ENCODE results near the gene CDK18.
A peak's percentile ranks its signal among the peaks of the same experiment; 100 is the strongest.

The CDK18 gene

DNA sequence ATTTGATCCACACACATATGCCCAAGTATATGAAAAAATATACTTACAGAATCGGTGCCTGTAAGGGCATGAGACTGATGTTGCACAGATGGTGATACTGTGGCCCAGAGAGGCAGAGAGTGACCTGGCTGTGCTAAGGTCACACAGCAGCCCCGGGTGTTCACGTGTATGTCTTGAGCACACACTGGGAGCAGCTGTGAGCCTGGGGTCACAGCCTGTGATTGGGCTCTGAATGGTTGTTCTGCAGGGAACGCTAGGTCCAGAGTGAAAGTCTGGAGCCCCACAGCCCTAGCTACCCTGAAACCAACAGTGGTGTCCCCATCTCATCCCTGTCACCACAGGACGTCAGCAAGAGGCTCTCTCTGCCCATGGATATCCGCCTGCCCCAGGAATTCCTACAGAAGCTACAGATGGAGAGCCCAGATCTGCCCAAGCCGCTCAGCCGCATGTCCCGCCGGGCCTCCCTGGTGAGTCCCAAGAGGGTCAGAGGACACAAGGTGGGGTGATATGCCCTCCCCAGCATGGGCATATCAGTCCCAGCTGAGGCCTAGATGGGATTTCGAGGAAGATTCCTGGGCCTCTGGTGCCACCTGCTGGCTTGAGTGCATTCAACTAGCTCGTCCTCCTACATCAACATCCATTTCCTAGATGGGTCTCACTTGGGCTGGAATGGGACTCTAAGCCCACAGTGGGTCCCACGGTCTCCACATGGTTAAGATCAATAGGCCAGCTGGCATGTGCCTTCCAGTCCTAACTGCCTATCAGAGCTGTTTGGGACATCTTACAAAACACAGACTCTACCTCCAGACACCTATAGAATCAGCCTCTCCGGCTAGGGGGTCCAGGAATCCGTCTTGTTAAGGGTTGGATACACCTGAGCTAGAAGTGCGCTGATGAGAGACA, 19.7 kb downstream of the CDK18 start:
- DNase-seq (ENCODE audit: low read depth), result peak; percentile 54

DNA sequence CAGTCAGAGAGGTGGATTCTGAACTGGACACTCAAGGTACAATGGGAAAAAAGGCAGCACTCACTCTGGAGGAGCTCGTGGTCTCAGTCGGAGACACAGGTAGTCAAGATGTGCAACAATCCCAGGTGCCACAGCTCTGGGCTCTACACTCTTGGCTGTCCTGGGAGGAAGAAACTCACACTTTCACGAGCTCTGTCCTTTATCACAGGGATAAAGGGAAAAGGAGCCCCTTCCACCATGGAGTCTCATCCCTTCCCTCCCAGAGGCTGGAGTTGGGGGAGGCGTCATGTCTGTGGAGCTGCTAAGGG, 20.3 kb downstream of the CDK18 start:
- no peak for DNase-seq (ENCODE audit: low read depth)

DNA sequence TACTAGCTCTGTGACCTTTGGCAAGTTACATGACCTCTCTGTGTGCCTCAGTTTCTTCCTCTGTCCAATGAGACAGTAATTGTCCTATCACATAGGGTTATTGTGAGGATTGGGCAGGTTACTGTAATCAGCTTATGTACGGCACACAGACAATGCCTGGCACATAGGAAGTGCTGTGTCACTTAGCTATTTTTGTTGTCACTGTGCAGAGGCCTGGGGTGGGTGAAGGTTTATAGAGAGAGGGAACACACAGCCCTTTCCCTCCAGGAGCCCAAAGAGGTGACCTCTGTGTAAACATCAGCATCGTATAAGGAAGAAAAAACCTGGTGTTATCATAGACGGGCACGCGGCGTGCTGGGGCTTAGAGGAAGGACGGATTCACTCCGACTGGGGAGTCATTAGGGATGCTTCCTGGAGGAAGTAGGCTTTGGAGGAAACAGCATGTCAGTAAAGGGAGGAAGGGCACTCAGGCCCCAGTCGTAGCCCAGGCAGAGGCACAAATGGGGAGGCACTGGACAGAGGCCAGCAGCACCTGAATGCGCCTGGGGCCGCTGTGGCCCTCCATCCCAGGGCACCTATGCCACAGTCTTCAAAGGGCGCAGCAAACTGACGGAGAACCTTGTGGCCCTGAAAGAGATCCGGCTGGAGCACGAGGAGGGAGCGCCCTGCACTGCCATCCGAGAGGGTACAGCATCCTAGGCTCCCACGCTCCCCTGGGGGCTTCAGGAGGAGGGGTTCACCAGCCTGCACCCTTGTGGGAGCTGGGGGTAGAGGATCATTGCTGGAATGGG, 21.2 kb downstream of the CDK18 start:
- DNase-seq (ENCODE audit: low read depth), result no peak

DNA sequence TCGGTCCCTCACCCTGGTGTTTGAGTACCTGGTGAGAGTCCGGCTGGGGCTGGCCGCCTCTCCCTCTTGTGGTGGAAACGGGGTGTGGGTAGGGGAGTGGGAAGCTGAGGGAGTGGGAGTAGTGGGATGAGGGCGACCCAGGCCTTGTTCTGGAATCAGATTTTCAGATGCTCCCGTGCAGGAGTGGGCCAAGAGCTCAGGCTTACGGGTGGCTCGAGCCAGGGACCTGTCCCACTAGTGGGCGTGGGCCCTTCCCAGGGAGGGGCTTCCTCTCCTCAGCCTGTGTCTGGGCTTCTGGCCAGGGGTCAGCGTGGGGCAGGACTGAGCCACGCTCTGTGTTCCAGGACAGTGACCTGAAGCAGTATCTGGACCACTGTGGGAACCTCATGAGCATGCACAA, 22.0 kb downstream of the CDK18 start:
- no peak for DNase-seq (ENCODE audit: low read depth)

DNA sequence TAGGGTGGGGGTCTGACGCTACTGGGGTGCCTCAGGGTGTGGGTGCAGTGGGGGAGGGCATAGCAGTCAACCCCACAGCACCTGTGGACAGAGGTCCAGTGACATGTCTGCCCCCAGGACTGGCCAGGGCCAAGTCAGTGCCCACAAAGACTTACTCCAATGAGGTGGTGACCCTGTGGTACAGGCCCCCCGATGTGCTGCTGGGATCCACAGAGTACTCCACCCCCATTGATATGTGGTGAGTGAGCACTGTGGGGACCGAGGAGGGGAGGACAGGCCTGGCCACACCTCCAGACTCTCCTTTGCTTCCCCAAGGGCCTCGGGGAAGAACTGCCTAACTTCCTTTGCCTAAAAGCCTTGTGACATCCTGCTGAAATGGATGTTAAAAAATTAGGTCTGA, 23.5 kb downstream of the CDK18 start:
- no peak for DNase-seq (ENCODE audit: low read depth)

DNA sequence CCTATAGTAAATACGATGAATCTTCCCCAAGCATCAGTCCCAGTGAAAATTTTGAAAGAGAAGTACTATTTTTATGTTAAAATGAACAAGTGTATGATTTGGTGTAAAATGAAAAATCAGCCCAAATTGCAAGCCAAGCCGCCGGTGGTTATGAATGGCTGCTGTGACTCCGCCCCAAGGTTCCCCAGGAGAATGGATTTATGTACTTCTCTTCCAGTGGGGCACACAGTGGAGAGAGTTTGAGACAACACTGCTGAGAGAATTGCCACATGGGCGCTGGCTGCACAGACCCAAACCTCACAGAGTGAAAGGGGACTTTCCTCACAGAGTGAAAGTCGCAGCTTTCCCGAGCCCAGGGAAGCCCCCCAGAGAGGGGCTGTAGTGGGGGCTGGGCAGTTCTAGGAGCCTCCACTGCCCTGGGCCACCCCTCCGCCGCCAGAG, 24.0 kb downstream of the CDK18 start:
- DNase-seq (ENCODE audit: low read depth), result no peak

DNA sequence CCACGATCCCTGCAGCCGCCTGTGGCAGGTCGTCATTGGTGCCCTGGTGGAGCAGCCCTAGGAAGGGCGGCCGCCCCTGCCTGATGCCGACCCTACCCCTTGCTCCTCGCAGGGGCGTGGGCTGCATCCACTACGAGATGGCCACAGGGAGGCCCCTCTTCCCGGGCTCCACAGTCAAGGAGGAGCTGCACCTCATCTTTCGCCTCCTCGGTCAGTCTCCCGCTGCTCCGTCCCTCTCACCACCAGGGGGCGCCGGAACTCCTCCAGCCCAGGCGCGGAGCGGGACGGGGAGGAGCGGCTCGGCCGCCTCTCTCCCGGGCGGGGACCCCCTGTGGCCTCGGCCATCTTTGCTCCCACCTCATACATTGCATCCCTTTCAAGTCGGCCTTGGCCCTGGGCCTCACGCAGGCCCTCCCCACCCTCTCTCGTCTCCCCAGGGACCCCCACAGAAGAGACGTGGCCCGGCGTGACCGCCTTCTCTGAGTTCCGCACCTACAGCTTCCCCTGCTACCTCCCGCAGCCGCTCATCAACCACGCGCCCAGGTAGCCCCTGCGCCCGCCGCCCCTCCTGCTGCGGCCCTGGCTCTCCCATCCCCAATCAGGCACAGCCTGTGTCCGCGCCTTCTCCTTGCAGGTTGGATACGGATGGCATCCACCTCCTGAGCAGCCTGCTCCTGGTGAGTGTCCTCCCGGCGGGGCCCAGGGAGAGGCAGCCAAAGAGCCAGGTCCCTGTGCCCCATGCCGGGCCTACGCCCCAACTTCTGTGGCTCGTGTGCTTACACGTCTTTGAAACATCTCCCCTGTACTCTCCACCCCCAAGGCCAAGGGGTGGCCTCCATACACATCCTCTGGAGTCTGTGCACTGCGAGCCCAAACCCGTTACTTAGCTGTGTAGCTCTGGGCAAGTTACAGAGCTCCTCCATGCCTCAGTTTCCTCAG, 24.7 kb downstream of the CDK18 start:
- peak; percentile 67 for DNase-seq (ENCODE audit: low read depth)

DNA sequence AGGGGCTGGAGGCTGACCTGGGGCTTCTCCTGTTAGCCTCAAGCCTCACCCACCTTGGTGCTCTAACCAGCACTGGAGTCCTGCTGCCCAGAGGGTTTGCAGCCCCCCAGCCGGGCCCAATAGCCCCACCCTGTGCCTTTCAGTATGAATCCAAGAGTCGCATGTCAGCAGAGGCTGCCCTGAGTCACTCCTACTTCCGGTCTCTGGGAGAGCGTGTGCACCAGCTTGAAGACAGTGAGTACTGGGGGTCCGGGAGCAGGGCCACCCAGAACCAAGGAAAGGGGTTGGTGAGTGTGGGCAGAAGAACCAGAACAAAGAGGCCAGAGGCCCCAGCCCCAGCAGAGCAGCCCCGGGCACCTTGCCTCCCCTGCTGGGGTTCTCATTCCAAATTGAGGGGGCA, 25.6 kb downstream of the CDK18 start:
- DNase-seq (ENCODE audit: low read depth), result no peak

DNA sequence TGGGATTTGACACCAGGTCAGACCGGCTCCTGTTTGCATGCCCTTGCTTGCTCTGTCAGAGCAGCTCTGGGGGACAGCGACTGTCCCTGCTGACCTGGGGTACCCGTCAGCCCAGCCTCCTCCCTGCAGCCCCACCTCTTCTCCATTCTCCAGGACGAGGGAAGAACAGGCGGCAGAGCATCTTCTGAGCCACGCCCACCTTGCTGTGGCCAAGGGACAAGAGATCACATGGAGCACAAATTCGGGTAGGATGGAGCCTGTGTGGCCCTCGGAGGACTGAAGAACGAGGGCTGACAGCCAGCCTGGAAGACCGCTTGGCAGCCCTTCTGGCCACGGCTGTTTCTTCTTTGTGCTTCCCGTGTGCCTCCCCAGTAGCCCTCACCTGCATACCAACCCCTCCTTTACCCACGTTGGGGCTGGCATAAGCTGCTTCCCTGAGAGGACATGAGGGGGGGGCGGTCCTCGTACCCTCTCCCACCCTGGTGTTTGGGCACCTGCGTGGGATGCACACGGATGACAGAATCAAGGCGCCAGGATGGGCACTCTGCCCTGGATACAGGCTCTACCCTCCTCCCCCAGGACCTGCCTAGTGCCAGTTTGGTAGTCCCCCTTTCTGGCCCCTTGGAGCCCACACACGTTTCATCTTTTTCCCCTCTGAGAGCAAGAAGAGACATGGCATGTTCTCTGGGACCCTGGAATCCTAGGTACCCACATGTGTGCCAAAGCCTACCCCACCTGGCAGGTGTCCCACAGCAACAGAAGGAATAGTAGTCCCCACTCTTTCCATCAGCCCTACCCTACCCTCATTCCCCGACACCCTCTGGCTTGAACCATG, 26.9 kb downstream of the CDK18 start:
- no peak for DNase-seq (ENCODE audit: low read depth)

DNA sequence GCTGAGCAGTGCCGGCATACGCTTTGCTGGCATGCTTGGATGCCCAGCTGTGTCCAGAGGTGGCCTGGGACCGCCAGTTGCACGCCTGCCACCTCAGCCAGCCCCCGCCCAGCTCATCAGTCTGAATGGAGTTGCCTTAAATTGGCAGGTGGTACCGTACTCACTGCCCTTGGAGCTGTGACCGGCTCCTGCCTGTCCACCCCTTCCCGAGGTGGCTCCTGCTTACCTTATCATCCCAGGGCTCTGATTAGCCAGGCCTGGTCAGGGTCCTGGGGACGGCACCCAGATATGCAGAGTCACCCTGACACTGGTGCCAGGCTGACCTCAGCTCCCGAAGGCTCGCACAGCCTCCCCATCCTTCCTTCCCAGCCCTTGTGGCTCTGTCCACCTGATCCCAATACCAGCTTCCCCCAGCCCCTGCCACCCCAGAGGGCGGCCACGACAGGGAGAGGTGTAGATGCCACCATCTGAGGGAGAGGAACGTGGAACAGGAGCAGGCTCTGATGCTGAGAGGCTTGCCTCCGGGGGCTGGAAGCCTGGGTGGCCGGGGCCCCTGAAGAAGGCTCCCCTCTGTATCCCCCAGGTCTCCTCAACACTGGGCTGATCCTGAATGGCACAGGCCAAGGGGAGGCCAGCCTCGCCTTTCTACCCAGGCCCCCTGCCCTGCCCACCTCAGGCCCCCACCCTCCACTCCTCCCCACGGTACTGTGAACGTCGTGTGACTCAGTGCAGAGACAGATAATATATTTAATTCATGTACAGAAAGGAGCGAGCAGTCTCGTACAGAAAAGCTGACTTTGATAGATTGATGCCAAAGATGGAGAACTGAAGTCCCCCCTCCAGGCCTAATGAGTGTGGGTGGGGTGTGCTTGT, 27.8 kb downstream of the CDK18 start:
- DNase-seq (ENCODE audit: low read depth), result no peak

DNA sequence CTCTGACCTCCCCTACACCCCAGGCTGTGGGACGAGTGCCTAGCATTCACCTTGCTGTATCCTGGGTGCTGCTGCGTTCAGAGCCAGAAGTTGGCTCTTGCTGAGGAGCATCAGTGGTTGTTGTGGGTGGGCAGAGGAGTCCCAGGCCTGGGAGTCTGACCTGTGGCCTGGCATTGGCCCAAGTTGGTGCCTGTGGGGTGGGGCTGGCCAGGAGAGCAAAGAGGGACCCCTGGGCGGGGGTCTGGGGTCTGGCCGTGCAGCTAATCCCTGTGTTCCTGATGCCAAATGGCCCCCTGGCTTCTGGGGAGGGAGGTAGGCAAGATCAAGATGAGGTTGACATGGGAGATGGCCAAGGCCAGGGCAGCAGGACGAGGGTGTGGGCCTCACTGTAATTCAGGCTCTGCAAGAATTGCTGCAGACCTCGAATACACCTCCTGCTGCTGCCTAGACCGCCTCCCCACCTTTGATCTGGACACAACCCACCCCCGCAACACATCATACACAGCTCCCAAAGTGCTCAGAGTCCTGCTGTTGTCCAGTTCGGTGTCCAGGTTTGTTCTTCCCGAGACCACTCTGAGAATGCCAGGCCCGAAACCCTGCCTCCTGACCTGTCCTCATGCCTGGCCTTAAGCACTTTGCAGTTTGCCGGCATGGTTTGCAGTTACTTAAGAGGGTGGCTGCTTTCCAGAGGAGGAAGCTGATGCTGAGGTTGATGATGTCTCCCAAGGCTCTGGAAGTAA, 28.7 kb downstream of the CDK18 start:
- no peak for DNase-seq (ENCODE audit: low read depth)

DNA sequence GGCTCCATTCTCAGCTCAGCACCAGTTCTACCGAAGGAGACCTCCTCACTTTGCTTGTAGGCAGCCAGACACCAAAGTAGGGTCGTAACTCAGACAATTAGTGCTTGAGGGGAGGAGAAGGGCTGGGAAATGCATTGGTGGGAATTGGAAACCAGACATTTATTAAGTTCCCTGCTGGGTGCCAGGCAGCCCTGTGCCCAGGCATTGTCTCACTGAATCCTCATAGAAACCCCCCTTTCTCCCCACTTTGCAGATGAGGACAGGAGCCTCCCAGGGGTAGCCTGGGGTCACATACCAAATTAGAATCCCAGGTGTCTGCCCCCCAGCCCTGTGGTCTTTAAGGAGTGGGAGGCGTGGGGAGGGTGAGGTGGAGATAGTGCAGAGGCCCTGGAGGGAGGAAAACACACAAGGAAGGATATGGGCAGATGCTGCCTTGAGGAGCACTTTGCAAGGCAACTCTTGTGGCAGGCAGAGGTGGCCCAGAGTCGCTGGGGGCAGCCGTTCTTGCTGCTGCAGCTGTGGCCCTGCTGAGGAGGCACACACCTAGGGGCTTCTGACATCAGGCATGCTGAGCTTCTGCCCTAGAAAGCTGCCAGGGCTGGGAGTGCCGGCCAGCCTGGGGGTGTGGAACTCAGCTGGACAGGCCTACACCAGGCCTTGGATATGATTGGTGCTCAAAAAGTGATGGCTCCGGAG, 29.4 kb downstream of the CDK18 start:
- DNase-seq (ENCODE audit: low read depth), result no peak

DNA sequence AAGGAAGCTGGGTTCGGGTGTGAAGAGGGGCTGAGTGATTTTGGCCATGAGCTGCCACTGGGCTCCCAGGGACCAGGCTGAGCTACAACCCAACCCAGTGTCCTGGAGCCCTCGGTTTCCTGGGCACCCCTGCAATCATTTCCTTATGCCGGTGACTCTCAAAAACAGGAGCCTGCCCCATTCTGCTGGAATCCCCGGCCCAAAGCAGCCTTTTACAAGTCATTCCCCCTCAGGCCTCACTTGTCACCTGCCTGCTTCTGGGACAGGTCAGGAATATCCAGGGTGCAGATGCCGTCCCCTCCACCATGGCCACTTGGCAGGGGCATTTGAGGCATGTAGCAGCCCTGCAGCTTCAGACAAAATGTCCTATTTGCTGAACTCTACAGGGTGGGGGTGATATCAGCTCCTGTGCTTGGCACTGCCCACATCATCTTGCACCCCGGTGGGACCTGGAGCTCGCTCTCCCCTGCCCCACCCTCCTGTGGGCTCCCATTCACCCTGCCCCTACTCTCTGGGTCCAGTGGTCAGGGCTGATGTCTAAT, 30.0 kb downstream of the CDK18 start:
- no peak for DNase-seq (ENCODE audit: low read depth)

DNA sequence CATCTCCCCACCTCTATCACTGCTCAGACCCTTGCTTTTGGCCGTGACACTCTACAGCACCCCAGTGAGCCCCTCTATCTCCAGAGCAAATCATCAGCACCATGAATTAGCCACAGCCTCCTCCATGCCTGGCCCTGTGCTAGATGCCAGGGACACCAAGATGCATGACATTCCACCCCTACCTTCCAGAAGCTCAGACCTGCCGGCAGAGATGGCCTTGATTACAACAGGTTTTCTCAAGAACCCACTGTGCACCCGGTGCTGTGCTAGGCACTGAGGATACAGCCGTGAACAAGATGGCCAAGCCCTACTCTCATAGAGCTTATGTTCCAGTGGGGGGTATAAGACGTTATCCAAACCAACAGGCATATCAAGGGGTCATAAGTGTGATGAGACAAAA, 30.6 kb downstream of the CDK18 start:
- DNase-seq (ENCODE audit: low read depth), result no peak

DNA sequence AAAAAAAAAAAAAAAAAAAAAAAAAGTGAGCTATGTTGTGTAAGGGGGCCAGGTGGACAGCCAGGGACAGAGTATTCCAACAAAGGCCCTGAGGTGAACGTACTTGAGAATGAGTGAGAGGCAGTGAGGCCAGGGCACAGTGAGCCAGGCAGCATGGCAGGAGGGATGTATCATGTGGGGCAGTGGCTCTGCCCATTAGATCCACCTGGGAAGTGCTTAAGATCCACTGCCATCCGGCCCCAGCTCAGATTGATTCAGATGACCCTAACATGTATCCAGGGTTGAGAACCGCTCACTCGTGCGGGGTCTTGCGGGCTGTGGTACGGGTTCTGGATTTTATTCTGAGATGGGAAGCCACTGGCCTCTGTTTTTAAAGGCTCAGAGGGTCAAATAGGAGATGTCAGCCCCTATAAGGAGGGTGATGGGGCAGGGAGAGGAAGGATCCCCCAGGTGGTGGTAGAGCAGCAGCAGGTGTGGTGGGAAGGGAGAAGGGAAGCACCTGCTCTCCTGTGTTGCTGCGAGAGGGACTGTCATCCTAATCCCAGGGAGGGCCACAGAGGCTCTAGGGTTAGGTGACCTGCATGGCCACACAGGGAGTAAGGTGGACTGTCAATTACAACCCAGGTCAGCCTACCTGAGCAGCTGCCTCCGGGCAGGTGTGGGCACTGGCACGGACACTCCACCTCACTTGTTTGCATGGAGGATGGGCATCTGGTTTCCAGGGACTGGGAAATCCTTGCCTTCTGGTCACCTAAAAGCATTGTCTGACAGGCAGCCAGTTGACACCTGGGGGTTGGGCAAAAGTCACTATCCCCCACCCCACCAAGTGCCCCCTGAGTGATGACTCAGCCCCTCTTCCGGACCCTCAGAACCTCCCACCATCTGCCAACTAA, 31.6 kb downstream of the CDK18 start:
- DNase-seq (ENCODE audit: low read depth), result no peak

DNA sequence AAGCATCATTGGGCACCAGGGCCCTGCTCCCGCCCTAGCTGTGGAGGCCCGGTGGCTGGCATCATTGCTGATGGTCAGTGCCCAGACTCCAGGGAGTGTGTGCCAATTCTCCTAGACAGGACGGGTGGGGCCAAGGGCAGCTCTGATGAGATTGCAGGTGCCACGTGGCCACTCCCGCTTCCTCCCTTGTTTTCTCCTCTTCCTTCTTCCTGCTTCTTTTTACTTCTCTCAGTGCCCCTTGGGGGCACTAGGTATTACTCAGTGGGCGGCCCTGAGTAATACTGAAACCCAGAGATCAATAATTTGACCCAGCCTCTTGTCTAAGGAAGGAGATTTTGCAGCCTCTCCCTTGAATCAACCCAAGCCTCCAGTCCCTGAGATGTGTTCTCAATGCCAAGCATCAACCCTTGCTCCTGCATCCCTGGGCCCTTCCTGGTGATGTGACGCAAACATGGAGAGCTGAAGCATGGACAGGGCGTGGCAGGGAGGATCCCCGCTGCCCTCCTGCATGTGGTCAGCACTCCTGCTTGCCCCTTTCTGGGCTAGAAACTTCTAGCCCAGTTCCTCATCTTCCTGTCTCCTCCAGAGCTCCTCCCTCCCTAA, 32.4 kb downstream of the CDK18 start:
- DNase-seq (ENCODE audit: low read depth), result no peak

DNA sequence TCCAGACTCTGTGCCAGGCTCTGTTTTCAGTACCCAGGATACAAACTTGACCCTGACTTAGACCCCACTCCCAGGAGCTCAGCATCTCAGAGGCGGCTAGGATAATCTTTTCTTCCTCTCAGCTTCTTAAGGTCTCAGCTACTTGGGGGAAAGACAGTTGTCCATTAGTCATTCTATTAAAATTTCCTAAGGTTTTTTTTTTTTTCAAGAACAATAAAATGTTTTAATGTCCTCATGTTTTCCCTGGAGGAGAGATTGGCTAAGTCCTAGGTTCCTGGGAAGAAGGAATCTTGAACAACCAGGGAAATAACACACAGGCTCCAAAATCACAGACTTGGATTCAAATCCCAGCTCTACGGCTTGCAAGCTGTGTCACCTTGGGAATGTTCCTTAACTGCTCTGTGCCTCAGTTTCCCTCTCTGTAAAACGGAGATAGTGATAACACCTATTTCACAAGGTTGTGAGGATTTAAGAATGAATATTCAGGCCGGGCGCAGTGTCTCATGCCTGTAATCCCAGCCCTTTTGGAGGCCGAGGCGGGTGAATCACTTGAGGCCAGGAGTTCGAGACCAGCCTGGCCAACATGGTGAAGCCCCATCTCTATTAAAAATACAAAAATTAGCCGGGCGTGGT, 33.0 kb downstream of the CDK18 start:
- DNase-seq (ENCODE audit: low read depth), result no peak
